Measurements from ENCODE around the gene RFPL2.

DNA sequence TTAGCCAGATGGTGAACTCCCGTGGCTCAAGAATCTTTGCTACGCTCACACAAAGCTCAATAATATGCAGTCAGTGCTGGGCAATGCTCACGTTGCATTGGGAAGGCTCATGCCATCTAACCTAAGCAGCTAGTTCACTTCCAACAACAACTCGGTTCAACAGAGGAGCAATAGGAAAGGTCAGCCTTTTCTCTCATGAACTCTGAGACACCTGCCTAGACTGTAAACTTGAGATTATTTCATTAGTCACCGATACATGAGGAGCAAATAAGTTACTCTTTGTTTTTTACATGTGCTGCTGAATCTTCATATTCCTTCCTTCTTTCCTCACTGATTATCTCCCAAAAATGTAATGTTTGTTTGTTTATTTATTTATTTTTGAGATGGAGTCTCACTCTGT is 41.3 kb upstream of the RFPL2 start:
- TF ChIP-seq ZNF274 (IDR thresholded peaks at IDR 0.05; ENCODE audit: low read depth, low read length) (no peak), YY1 (IDR thresholded peaks at IDR 0.05; ENCODE audit: insufficient read depth, insufficient read length) (no peak), SUZ12 (IDR thresholded peaks at IDR 0.05; ENCODE audit: extremely low read depth, insufficient read depth, insufficient read length) (no peak)
